Heart left ventricle (tissue), 16 donors: ENCODE results near the gene ST7. TPM values are rescaled to one million over a fixed set of nuclear protein-coding genes. Genes with fewer than 3 reads are reported as not detected.

Source experiments
- ATAC-seq, 4 donors: fragments of 200-7000 bp; cut with Tn5 transposase; one replicate each; pipeline ENCODE4 v1.9.1; 2020 to 2022; ENCODE audit warnings: moderate library complexity in 4 of 4, mild to moderate bottlenecking in 3 of 4, moderate number of reproducible peaks in 1 of 4
- DNase-seq, 5 donors: peaks; one replicate each; pipeline ENCODE4 v3.0.0-alpha.2; 2020
- H3K27ac ChIP-seq, 12 donors: fragments of 200-600 bp; sonication (generic) in 4 of 12; one replicate each; pipeline versions ENCODE4 v1.5.0 to v1.8.0; 2016 to 2022; ENCODE audit warnings: mild to moderate bottlenecking in 2 of 12
- H3K27me3 ChIP-seq, 9 donors: fragments of 200-600 bp; sonication (generic) in 2 of 9; one replicate each; pipeline versions ENCODE4 v1.5.1 to v1.8.0; 2016 to 2022; ENCODE audit warnings: mild to moderate bottlenecking in 3 of 9
- H3K36me3 ChIP-seq, 9 donors: fragments of 200-600 bp; sonication (generic) in 2 of 9; one replicate each; pipeline versions ENCODE4 v1.5.0 to v1.8.0; 2018 to 2022; ENCODE audit warnings: mild to moderate bottlenecking in 2 of 9
- H3K4me1 ChIP-seq, 12 donors: fragments of 200-600 bp; sonication (generic) in 4 of 12; one replicate each; pipeline versions ENCODE4 v1.5.0 to v1.8.0; 2016 to 2022; ENCODE audit warnings: mild to moderate bottlenecking in 3 of 12
- H3K4me3 ChIP-seq, 12 donors: fragments of 200-600 bp; sonication (generic) in 4 of 12; one replicate each; pipeline versions ENCODE4 v1.5.0 to v1.8.0; 2017 to 2022; ENCODE audit warnings: mild to moderate bottlenecking in 9 of 12, moderate library complexity in 4 of 12
- H3K9me3 ChIP-seq, 12 donors: fragments of 200-600 bp; sonication (generic) in 4 of 12; one replicate each; pipeline versions ENCODE4 v1.5.0 to v1.8.0; 2016 to 2022; ENCODE audit warnings: mild to moderate bottlenecking in 1 of 12
- POLR2A ChIP-seq, 2 donors: fragments of 450-650 bp; IDR thresholded peaks; one replicate each; pipeline ENCODE4 v1.6.1; 2017; ENCODE audit warnings: antibody characterized with exemption in 2 of 2, mild to moderate bottlenecking in 2 of 2, moderate library complexity in 2 of 2
- WGBS, 4 donors: extraction: QIAGEN DNeasy Blood & Tissue Kit in 2 of 4; methylation state at CpG; one replicate each; pipeline versions ENCODE4 v1.1.5 to v1.1.7; 2013 to 2018; 5-methylcytosine and 5-hydroxymethylcytosine counted together
- intact Hi-C, 10 donors: fragments of 100-400 bp; cut with DNase I; formaldehyde crosslinking; loops; one replicate each; pipeline versions ENCODE4 v1.11.1 to v1.14.2; 2022
- polyA plus RNA-seq, 2 donors: library from polyadenylated mRNA; stranded (reverse); fragments of 200-250 nt; gene quantifications; one replicate each; pipeline ENCODE4 v1.2.3, GENCODE V29; 2013
- total RNA-seq, 9 donors: library from RNA; depleted of rRNA in 2 of 9; stranded (reverse); fragments of >200 nt in 2 of 9; fragmentation: NEBNext Ultra II Directional in 3 of 9; extraction: Animal tissue kit (Norgen Biotek cat#: 25700) in 3 of 9; gene quantifications; one replicate each; pipeline versions ENCODE4 v1.1.0 to v1.2.4, GENCODE V29; 2016 to 2023
- TF ChIP-seq, protein P1 (sequence below), 12 donors: fragments of 200-600 bp; sonication (generic) in 4 of 12; IDR thresholded peaks; one replicate each; pipeline versions ENCODE4 v1.5.0 to v1.8.0; 2018 to 2022; ENCODE audit warnings: antibody characterized with exemption in 12 of 12, mild to moderate bottlenecking in 5 of 12
- donor health status: ischemic (EF 13 %, LVEDD 7.1; RV severe dilation, severe dysfunction).
- donor health status: healthy with polysubstance abuse.
- donor health status: DM: no; HTN: yes; CAD: no.
- donor health status: DM: no; HTN: no; CAD: no.
- donor health status: ischemic (EF 25% LVEDD 6.9; RV normal size, moderate dysfunction).
- donor health status: ischemic (EF 25% LVEDD 5.7; RV mildly dilated, moderate dysfunction).
- donor health status: healthy.
- donor health status: DM: yes; HTN: yes; CAD: no.
- donor health status: ischemic (EF 35%, LVEDD 5.7; RV mildly dilated, moderate dysfunction).
- donor health status: nonischemic (EF 11% LVEDD 7.7; RV severe dilation, severe dysfunction).
- donor health status: DM: yes; HTN: yes; CAD: no.
- donor health status: PGD.
- donor health status: ischemic (EF 29% LVEDD 5.4; RV normal size, mild dysfunction).
- donor health status: nonischemic (EF 23%, LVEDD 6.1; RV moderate dilation, normal function).

Gene ST7
- total and polyA plus RNA-seq, 11 donors = 16.0 to 41.3 (median 25.5) TPM

DNA sequence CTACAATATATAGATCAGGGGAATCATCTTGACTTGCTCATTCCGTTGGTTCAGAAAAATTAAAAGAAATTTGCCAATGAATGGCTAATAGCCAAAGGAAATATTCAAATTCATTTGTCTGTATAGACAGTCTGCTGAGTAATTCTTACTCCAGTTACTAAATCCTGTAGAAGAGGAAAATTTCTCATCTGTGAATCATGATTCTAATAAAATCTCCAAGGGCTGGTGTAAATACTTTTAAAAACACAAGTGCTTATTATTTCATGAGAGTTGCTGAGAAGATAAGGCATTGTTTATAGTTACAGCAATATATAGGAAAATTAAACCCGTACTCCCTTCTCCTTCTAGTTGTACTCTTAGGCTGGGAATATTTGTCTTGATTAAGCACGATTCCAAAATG lies 316.6 kb downstream of the ST7 start:
- Histone ChIP-seq H3K4me3 (no peak overlapping the region), H3K4me1 (no peaks in the 10 kb centered on the region), H3K27me3 (peaks cover 0 to 4% (median 0%) of the 10 kb centered on the region in 9 donors), H3K36me3 (no peaks in the 10 kb centered on the region), H3K27ac (no peak overlapping the region), H3K9me3 (no peaks in the 10 kb centered on the region)
- WGBS, 4 donors = 76 to 81% (median 78%) methylated on average over 3 of the region's 3 CpGs
- DNase-seq (no peak), ATAC-seq (no peak)
- intact Hi-C loops = no loop called here
- TF ChIP-seq, protein P1, sequence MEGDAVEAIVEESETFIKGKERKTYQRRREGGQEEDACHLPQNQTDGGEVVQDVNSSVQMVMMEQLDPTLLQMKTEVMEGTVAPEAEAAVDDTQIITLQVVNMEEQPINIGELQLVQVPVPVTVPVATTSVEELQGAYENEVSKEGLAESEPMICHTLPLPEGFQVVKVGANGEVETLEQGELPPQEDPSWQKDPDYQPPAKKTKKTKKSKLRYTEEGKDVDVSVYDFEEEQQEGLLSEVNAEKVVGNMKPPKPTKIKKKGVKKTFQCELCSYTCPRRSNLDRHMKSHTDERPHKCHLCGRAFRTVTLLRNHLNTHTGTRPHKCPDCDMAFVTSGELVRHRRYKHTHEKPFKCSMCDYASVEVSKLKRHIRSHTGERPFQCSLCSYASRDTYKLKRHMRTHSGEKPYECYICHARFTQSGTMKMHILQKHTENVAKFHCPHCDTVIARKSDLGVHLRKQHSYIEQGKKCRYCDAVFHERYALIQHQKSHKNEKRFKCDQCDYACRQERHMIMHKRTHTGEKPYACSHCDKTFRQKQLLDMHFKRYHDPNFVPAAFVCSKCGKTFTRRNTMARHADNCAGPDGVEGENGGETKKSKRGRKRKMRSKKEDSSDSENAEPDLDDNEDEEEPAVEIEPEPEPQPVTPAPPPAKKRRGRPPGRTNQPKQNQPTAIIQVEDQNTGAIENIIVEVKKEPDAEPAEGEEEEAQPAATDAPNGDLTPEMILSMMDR (IDR thresholded peaks at IDR 0.05) = no peak
- TF ChIP-seq POLR2A (IDR thresholded peaks at IDR 0.05) = no peak

DNA sequence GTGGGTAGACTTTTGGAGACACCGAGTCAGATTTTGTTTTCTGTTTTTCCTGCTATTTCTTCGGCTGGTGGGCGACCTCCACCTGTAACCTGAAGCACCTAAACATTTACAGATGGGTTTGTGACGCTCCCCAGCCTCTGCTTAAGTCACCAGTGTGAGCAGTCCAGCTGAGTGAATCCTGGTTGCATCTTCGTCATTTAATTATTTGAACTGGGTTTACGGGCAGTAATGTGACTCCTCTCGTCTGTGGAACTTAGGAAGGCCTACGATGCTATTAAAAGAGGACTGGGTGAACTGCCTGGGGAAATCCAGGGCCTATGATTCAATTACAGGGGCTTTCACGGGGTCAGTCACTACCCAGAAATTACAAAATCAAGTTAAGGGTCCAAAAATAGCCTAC lies 317.1 kb downstream of the ST7 start:
- 77 to 86% (median 82%) methylated on average over 9 of the region's 9 CpGs for WGBS, 4 donors
- Histone ChIP-seq H3K27ac (no peak overlapping the region), H3K27me3 (peaks cover 0 to 4% (median 0%) of the 10 kb centered on the region in 9 donors), H3K4me1 (no peaks in the 10 kb centered on the region), H3K4me3 (no peak overlapping the region), H3K9me3 (no peaks in the 10 kb centered on the region), H3K36me3 (no peaks in the 10 kb centered on the region)
- DNase-seq (no peak), ATAC-seq (no peak)
- TF ChIP-seq, protein P1 (IDR thresholded peaks at IDR 0.05) = no peak
- TF ChIP-seq POLR2A (IDR thresholded peaks at IDR 0.05) = no peak
- intact Hi-C loops = no loop called here

DNA sequence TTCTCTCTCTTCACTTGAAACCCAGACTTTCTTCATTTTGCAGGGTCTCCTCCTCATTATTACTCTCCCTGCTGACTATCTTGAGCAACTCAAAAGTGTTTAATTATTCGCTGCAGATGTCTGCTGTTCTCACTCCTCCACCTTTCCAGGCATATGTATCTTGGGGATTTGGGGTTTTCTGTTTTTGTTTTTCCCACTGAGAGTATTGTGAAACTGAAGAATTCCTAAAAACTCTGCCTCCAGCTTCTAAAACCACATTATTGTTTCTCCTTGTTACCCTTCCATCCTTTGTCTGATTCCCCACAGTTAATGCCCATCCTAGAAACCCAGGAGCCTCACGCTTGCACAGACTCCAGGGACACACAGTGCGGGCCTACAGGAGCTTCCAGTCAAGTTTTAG lies 318.3 kb downstream of the ST7 start:
- Histone ChIP-seq H3K4me3 (no peak overlapping the region), H3K9me3 (no peaks in the 10 kb centered on the region), H3K36me3 (no peaks in the 10 kb centered on the region), H3K4me1 (no peaks in the 10 kb centered on the region), H3K27me3 (peaks cover 0 to 4% (median 0%) of the 10 kb centered on the region in 9 donors), H3K27ac (no peak overlapping the region)
- WGBS, 4 donors = 86 to 90% (median 88%) methylated on average over 3 of the region's 3 CpGs
- DNase-seq (no peak), ATAC-seq (no peak)
- intact Hi-C loops = no loop called here
- no peak for TF ChIP-seq POLR2A (IDR thresholded peaks at IDR 0.05)
- TF ChIP-seq, protein P1 (IDR thresholded peaks at IDR 0.05) = no peak

GRCh38 chr7:117272017-117272759 lies 318.9 kb downstream of the ST7 start:
- H3K4me1 ChIP-seq = no peaks in the 10 kb centered on the region
- DNase-seq = no peak
- no peaks in the 10 kb centered on the region for H3K36me3 ChIP-seq
- 72 to 100% (median 93%) methylated on average over 2 of the region's 2 CpGs for WGBS, 4 donors
- no peaks in the 10 kb centered on the region for H3K9me3 ChIP-seq
- no peak overlapping the region for H3K4me3 ChIP-seq
- H3K27me3 ChIP-seq = peaks cover 0 to 4% (median 0%) of the 10 kb centered on the region in 9 donors
- H3K27ac ChIP-seq = no peak overlapping the region
- TF ChIP-seq, protein P1 (IDR thresholded peaks at IDR 0.05) = no peak
- TF ChIP-seq POLR2A (IDR thresholded peaks at IDR 0.05) = no peak
- no peak for ATAC-seq
- intact Hi-C loops = no loop called here
